ENCODE data around the gene CDH26.

GRCh38 chr20:60011512-60012507, 53.6 kb downstream of the CDH26 start:
- TF ChIP-seq POLR2A (IDR thresholded peaks at IDR 0.05) (no peak), CTCF (IDR thresholded peaks at IDR 0.05) (no peak), EP300 (IDR thresholded peaks at IDR 0.05) (no peak)

Measured in sigmoid colon (tissue), 4 donors.